ENCODE data around the gene CSRP3.

DNA sequence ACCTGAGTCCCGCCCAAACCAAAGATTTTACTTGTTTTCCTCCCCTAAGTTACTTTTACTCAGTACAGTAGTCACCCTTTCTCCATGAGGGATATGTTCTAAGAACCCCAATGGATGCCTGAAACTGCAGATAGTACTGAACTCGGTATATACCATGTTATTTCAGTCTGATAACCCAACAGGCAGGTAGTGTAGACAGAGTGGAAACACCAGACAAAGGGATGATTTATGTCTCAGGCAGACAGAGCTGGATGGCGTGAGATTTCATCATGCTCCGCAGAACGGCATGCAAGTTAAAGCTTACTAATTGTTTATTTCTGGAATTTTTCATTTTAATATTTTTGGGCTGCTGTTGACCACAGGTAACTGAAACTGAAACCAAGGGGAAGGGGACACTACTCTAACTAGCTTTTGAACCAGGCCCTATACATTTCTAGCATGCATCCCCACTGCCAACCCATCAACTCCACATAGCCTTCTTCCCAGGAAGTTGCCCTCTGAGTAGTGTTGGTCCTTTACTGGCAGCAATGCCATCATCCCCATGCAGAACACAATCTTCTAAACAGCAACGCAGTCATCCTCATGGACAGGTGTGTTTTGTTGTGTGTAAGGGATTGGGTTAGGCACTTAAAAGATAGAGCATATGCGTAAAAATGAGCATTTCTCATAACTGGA, 27.7 kb downstream of the CSRP3 start:
- TF ChIP-seq, protein P1, sequence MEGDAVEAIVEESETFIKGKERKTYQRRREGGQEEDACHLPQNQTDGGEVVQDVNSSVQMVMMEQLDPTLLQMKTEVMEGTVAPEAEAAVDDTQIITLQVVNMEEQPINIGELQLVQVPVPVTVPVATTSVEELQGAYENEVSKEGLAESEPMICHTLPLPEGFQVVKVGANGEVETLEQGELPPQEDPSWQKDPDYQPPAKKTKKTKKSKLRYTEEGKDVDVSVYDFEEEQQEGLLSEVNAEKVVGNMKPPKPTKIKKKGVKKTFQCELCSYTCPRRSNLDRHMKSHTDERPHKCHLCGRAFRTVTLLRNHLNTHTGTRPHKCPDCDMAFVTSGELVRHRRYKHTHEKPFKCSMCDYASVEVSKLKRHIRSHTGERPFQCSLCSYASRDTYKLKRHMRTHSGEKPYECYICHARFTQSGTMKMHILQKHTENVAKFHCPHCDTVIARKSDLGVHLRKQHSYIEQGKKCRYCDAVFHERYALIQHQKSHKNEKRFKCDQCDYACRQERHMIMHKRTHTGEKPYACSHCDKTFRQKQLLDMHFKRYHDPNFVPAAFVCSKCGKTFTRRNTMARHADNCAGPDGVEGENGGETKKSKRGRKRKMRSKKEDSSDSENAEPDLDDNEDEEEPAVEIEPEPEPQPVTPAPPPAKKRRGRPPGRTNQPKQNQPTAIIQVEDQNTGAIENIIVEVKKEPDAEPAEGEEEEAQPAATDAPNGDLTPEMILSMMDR (IDR thresholded peaks at IDR 0.05 in 8 of 11, conservative IDR thresholded peaks at IDR 0.05 in 3 of 11) = no peak
- TF ChIP-seq POLR2A (IDR thresholded peaks at IDR 0.05) (no peak), POLR2AphosphoS5 (IDR thresholded peaks at IDR 0.05) (no peak)

Data from spleen (tissue), 7 donors.